HFFc6 (cell line): ENCODE data around the gene ZNF385D. TPM values are rescaled to one million over a fixed set of nuclear protein-coding genes. Genes with fewer than 3 reads are reported as not detected.

Experiments
- DNase-seq: peaks from one replicate; pipeline ENCODE4 v3.0.0-alpha.2; 2018
- H3K27ac Mint-ChIP-seq: 2 replicates; pipeline ENCODE4 v1.8.0; 2020; ENCODE audit warnings: mild to moderate bottlenecking, mixed read lengths
- H3K27me3 Mint-ChIP-seq: 2 replicates; pipeline ENCODE4 v1.8.0; 2021; ENCODE audit warnings: mild to moderate bottlenecking, moderate library complexity, mixed read lengths; ENCODE audit not compliant: insufficient read depth
- H3K36me3 Mint-ChIP-seq: 2 replicates; pipeline ENCODE4 v1.8.0; 2021; ENCODE audit warnings: low read depth, mixed read lengths
- H3K4me1 Mint-ChIP-seq: 2 replicates; pipeline ENCODE4 v1.8.0; 2020; ENCODE audit warnings: low read depth, mixed read lengths
- H3K4me3 Mint-ChIP-seq: 2 replicates; pipeline ENCODE4 v1.8.0; 2020; ENCODE audit warnings: mild to moderate bottlenecking, moderate library complexity, mixed read lengths
- H3K9me3 Mint-ChIP-seq: 2 replicates; pipeline ENCODE4 v1.8.0; 2020; ENCODE audit warnings: mild to moderate bottlenecking, mixed read lengths
- CTCF ChIP-seq: fragments of 200-600 bp; sonication (generic); IDR thresholded peaks from 2 replicates; pipeline ENCODE4 v1.5.0; 2021; ENCODE audit warnings: antibody characterized with exemption, mild to moderate bottlenecking
- total RNA-seq, 6 experiments: library from RNA; stranded (reverse); fragmentation: NEBNext Ultra II Directional; extraction: Animal tissue kit (Norgen Biotek cat#: 25700); gene quantifications; 2 replicates in 1 of 6; 3 replicates in 5 of 6; pipeline ENCODE4 v1.2.3, GENCODE V29; 2021

The ZNF385D gene
- total RNA-seq, 6 experiments from 2014 or later, result 3.0 to 4.8 (median 4.1) TPM

- H3K4me1 Mint-ChIP-seq, result no peaks in the 10 kb centered on the region
- no peaks in the 10 kb centered on the region for H3K36me3 Mint-ChIP-seq
- H3K9me3 Mint-ChIP-seq, result peaks cover 4% of the 10 kb centered on the region; the same call in 1 of the 2 replicates
- H3K27me3 Mint-ChIP-seq, result no peaks in the 10 kb centered on the region; the same call in none of the 2 replicates
- H3K4me3 Mint-ChIP-seq, result no peak overlapping the region
- DNase-seq, result no peak
- H3K27ac Mint-ChIP-seq, result no peak overlapping the region
- TF ChIP-seq CTCF, result no peak
Measured at GRCh38 chr3:21785765-21786437, 34.9 kb upstream of the ZNF385D start.

GRCh38 chr3:21783839-21784238 is 32.8 kb upstream of the ZNF385D start:
- Mint-ChIP-seq H3K36me3 (no peaks in the 10 kb centered on the region), H3K4me3 (no peak overlapping the region), H3K4me1 (no peaks in the 10 kb centered on the region), H3K27me3 (no peaks in the 10 kb centered on the region; the same call in none of the 2 replicates), H3K27ac (no peak overlapping the region), H3K9me3 (peaks cover 4% of the 10 kb centered on the region; the same call in 1 of the 2 replicates)
- DNase-seq, result no peak
- no peak for TF ChIP-seq CTCF

GRCh38 chr3:21781355-21781754 is 30.3 kb upstream of the ZNF385D start:
- Mint-ChIP-seq H3K9me3 (no peaks in the 10 kb centered on the region), H3K27ac (no peak overlapping the region), H3K4me1 (no peaks in the 10 kb centered on the region), H3K36me3 (no peaks in the 10 kb centered on the region), H3K27me3 (no peaks in the 10 kb centered on the region), H3K4me3 (no peak overlapping the region)
- no peak for TF ChIP-seq CTCF
- no peak for DNase-seq

- Mint-ChIP-seq H3K36me3 (no peaks in the 10 kb centered on the region), H3K9me3 (no peaks in the 10 kb centered on the region)
Measured at GRCh38 chr3:21779909-21780308, 28.9 kb upstream of the ZNF385D start.

GRCh38 chr3:21778715-21779114 is 27.7 kb upstream of the ZNF385D start:
- TF ChIP-seq CTCF, result no peak
- H3K27ac Mint-ChIP-seq, result no peak overlapping the region
- no peaks in the 10 kb centered on the region for H3K36me3 Mint-ChIP-seq
- H3K27me3 Mint-ChIP-seq, result no peaks in the 10 kb centered on the region
- H3K4me3 Mint-ChIP-seq, result no peak overlapping the region
- no peaks in the 10 kb centered on the region for H3K9me3 Mint-ChIP-seq
- DNase-seq, result no peak
- H3K4me1 Mint-ChIP-seq, result no peaks in the 10 kb centered on the region

More at GRCh38 chr3:21779909-21780308, 28.9 kb upstream of the ZNF385D start:
- no peak for DNase-seq
- Mint-ChIP-seq H3K27me3 (no peaks in the 10 kb centered on the region), H3K4me3 (no peak overlapping the region), H3K27ac (no peak overlapping the region), H3K4me1 (no peaks in the 10 kb centered on the region)
- TF ChIP-seq CTCF, result no peak
